Lower lobe of right lung (tissue), 2 donors: ENCODE results near the gene SLX4. TPM values are rescaled to one million over a fixed set of nuclear protein-coding genes. Genes with fewer than 3 reads are reported as not detected.

ENCODE experiments used
- ATAC-seq, 2 donors: fragments of 200-7000 bp; cut with Tn5 transposase; one replicate each; pipeline ENCODE4 v1.9.1; 2020 to 2022; ENCODE audit warnings: mild to moderate bottlenecking in 2 of 2, moderate library complexity in 2 of 2
- DNase-seq: peaks from one replicate; pipeline ENCODE4 v3.0.0-alpha.2; 2020
- H3K27ac ChIP-seq: fragments of 200-600 bp; one replicate; pipeline ENCODE4 v1.8.0; 2022
- H3K27me3 ChIP-seq: fragments of 200-600 bp; one replicate; pipeline ENCODE4 v1.8.0; 2022; ENCODE audit warnings: low read depth
- H3K36me3 ChIP-seq: fragments of 200-600 bp; one replicate; pipeline ENCODE4 v1.8.0; 2022; ENCODE audit warnings: mild to moderate bottlenecking
- H3K4me1 ChIP-seq: fragments of 200-600 bp; one replicate; pipeline ENCODE4 v1.8.0; 2022
- H3K4me3 ChIP-seq: fragments of 200-600 bp; one replicate; pipeline ENCODE4 v1.8.0; 2022; ENCODE audit warnings: mild to moderate bottlenecking
- H3K9me3 ChIP-seq: fragments of 200-600 bp; one replicate; pipeline ENCODE4 v1.8.0; 2022
- intact Hi-C: fragments of 100-400 bp; cut with DNase I; formaldehyde crosslinking; loops from one replicate; pipeline ENCODE4 v1.11.0; 2022
- total RNA-seq: library from RNA; stranded (reverse); fragmentation: NEBNext Ultra II Directional; extraction: Animal tissue kit (Norgen Biotek cat#: 25700); gene quantifications from one replicate; pipeline ENCODE4 v1.2.1, GENCODE V29; 2021
- TF ChIP-seq, protein P1 (sequence below): fragments of 200-600 bp; IDR thresholded peaks from one replicate; pipeline ENCODE4 v1.8.0; 2022; ENCODE audit warnings: antibody characterized with exemption, mild to moderate bottlenecking
- donor health status: DM: no; HTN: yes; CAD: no; lungs with severe emphysema.

SLX4 gene
- total RNA-seq, 1 donor from 2014 or later: 5.7 TPM

DNA sequence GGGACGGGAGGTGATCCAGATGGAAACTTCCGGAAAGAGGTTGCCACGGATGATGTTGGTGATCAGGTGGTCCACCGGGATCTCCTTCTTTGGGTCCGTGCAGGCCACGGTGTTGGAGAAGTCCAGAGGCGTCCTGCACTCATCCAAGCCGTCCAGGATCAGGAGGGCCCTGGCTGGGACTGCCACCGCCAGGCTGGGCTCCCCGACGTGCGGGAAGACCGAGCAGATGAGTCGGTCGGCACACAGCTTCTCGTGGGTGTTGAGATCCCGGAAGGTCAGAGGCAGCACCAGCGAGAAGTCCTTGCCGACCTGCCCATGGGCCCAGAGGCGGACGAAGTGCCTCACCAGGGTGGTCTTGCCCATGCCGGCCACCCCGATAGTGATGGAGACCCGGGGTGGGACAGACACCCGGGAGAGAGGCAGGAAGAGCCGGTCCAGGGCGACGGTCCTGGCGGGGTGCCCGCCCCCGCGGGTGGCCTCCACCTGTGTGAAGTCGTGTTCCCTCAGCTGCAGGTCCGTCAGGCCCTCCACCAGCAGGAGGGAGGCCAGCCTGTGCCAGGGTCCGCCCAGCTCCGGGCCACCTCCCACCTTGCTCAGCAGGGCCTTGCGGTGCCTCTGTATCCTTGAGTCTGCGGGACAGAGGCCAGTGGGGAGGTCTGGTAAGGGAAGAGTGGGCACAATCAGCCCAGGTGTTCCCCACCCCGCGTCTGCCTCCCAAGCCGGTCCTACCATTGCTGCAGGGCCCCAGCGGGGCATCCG, 47.1 kb downstream of the SLX4 start:
- DNase-seq: no peak

DNA sequence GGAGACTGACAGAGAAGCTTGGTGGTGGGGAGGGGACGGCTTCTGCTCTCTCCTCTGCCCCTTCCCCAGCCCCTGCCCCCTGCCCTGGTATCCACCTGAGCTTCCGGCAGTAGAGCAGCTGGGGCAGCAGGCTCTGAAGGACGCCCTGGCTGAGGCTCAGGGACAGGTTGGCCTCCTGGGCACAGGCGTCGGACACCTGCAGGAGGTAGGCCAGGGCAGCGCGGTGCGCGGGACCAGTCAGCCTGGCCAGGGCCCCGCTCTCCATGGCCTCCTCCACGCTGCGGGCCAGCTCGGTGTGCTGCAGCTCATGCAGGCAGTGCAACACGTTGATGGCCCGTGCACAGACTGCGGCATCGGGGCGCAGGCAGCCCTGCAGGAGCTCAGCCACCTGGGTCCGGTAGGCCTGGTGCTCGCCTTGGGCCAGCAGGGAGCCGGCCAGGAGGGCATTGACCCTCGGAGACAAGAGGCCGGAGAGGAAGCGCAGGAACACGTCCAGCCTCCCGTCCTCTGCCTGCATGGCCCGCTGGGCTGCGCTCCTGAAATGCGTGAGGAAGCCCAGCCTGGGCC, 48.4 kb downstream of the SLX4 start:
- Histone ChIP-seq H3K4me3 (no peak overlapping the region), H3K9me3 (no peaks in the 10 kb centered on the region), H3K27ac (no peak overlapping the region), H3K4me1 (no peaks in the 10 kb centered on the region), H3K27me3 (no peaks in the 10 kb centered on the region), H3K36me3 (peaks cover 30% of the 10 kb centered on the region)
- TF ChIP-seq, protein P1, sequence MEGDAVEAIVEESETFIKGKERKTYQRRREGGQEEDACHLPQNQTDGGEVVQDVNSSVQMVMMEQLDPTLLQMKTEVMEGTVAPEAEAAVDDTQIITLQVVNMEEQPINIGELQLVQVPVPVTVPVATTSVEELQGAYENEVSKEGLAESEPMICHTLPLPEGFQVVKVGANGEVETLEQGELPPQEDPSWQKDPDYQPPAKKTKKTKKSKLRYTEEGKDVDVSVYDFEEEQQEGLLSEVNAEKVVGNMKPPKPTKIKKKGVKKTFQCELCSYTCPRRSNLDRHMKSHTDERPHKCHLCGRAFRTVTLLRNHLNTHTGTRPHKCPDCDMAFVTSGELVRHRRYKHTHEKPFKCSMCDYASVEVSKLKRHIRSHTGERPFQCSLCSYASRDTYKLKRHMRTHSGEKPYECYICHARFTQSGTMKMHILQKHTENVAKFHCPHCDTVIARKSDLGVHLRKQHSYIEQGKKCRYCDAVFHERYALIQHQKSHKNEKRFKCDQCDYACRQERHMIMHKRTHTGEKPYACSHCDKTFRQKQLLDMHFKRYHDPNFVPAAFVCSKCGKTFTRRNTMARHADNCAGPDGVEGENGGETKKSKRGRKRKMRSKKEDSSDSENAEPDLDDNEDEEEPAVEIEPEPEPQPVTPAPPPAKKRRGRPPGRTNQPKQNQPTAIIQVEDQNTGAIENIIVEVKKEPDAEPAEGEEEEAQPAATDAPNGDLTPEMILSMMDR: no peak
- intact Hi-C loops: no loop called here
- ATAC-seq: peak; percentile 12 to 16
- no peak for DNase-seq

More for the DNA sequence above, 47.1 kb downstream of the SLX4 start:
- Histone ChIP-seq H3K36me3 (peaks cover 30% of the 10 kb centered on the region), H3K27ac (no peak overlapping the region), H3K4me3 (no peak overlapping the region), H3K4me1 (no peaks in the 10 kb centered on the region), H3K9me3 (no peaks in the 10 kb centered on the region), H3K27me3 (no peaks in the 10 kb centered on the region)
- peak; percentile 9 to 14 for ATAC-seq
- intact Hi-C loops: no loop called here
- TF ChIP-seq, protein P1: no peak

DNA sequence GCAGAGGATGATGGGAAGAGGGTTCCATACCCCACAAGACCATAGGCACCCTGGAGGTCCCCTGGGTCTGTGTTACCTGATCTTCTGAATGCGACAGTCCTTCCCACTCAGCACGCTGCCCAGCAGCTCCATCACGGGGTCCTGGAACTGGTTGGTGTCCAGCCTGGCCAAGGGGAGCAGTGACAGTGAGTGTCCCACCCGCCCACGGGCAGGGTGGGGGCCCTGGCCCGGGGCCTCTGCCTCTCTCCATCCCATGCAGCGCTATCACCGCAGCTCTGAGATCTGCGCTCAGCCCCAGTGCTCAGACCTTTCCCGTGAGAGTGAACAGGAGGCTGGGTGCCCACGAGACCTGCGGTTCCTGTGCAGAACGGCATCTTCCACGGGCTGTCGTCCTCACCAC, 49.8 kb downstream of the SLX4 start:
- ATAC-seq (no peak), DNase-seq (no peak)
- Histone ChIP-seq H3K9me3 (no peaks in the 10 kb centered on the region), H3K36me3 (peaks cover 34% of the 10 kb centered on the region), H3K27ac (no peak overlapping the region), H3K27me3 (no peaks in the 10 kb centered on the region), H3K4me1 (no peaks in the 10 kb centered on the region), H3K4me3 (no peak overlapping the region)
- intact Hi-C loops: no loop called here
- TF ChIP-seq, protein P1: no peak

DNA sequence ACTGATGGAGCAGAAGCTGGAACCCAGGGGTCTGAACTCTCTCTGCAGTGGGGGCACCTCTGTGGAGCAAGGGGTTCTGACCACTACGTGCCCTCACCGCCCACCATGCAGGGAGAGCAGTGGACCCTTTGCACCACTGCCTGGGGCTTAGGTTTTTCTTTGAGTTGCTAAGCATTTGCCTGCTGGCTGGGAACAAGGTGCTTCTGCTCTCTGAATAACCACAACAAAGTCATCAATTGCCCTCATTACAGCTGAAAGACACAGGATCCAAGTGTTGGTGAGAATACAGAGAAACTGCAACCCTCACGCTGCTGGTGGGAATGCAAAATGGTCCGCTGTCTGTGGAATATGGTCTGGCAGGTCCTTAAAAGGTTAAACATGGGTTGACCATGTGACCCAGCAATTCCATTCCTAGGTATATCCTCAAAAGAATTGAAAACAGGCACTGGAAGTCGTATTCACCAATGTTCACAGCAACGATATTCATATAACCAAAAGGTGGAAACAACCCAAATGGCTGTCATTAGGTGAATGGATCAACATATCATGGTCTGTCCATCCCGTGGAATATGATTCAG, 57.0 kb downstream of the SLX4 start:
- ATAC-seq (no peak), DNase-seq (no peak)
- Histone ChIP-seq H3K9me3 (no peaks in the 10 kb centered on the region), H3K36me3 (peaks cover 19% of the 10 kb centered on the region), H3K27ac (no peak overlapping the region), H3K4me1 (no peaks in the 10 kb centered on the region), H3K27me3 (no peaks in the 10 kb centered on the region), H3K4me3 (no peak overlapping the region)
- intact Hi-C loops: no loop called here
- TF ChIP-seq, protein P1: no peak

DNA sequence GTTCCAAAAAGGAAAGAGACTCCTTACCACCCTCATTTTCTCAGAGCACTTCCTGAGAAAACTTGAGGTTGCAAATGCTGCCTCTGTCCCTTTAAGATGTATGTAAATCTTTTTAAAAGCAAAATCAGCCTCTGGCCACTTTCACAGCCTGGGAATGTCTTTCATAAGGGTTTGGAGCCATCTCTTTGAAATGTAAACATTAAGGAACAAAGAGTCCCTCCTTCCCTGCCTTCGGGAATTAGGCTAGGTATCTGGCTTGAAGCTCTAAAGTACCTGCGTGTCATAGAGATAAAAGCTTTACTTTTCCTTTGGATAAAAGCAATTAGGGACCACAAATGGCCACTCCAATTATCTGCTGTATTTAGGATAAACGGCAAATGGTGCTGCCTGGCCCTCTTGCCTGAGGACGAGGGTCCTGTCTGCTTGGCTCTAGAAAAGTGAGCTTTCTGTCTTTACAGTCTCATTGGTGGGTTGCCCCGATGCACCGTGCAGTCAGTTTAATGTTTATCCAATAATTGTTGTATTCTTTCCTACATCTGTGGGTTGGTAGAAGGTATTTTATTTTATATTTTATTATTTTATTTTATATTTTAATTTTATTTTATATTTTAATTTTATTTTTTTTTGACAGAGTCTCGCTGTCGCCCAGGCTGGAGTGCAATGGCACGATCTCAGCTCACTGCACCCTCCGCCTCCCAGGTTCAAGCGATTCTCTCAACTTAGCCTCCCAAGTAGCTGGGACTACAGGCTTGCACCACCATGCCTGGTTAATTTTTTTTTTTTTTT, 58.1 kb downstream of the SLX4 start:
- no peaks in the 10 kb centered on the region for H3K4me1 ChIP-seq
- TF ChIP-seq, protein P1: no peak
- DNase-seq (no peak), ATAC-seq (no peak)
- H3K4me3 ChIP-seq: no peak overlapping the region
- H3K27me3 ChIP-seq: no peaks in the 10 kb centered on the region
- peaks cover 20% of the 10 kb centered on the region for H3K36me3 ChIP-seq
- no peaks in the 10 kb centered on the region for H3K9me3 ChIP-seq
- intact Hi-C loops: no loop called here
- no peak overlapping the region for H3K27ac ChIP-seq
